GM18508 (cell line): Measurements from ENCODE around the gene COX19.
A peak's percentile ranks its signal among the peaks of the same experiment; 100 is the strongest.

Experiments
- ATAC-seq: cut with Tn5 transposase; IDR thresholded peaks from one replicate; pipeline ENCODE4 v1.9.1; 2021; ENCODE audit warnings: moderate number of reproducible peaks; ENCODE audit not compliant: insufficient read depth, unreplicated experiment

COX19 gene, protein sequence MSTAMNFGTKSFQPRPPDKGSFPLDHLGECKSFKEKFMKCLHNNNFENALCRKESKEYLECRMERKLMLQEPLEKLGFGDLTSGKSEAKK

DNA sequence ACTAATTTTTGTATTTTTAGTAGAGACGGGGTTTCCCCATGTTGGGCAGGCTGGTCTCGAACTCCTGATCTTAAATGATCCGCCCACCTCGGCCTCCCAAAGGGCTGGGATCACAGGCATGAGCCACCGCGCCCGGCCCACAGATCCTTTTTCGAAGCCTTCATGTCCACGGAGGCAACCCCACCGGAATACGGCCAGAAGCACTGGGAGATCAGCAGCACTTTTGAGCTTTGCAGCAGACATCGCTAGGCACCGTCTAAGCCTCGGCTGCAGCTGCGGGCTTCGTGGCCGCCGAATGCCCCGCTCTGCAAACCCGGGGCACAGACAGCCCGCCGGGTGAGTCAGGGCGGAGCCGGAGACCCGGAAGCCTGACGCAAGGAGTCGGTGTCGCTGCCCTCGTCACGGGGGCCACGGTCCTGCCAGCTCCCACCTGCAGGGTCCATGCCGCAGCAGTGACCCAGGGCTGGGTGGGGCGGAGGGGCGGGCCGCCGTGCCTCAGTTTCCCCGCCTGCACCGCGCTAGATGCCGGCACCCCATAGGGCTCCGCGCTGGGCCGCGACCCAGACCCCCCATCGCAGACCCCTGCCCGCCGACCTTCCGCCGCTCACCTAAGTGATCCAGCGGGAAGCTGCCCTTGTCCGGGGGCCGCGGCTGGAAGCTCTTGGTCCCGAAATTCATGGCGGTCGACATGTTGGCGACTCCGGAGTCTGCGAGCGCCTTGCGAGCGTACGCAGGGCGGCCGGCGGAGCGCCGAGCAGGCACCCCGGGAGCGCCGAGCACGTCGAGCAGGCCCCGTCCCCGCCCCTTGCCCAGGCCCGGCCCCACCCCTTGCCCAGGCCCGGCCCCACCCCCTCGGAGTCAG is at the start of gene COX19:
TSS of gene COX19 (minus strand) at position 730 of the 862 bp plus-strand sequence. CDS start at position 690, 40 bp downstream.
- ATAC-seq, result no peak

DNA sequence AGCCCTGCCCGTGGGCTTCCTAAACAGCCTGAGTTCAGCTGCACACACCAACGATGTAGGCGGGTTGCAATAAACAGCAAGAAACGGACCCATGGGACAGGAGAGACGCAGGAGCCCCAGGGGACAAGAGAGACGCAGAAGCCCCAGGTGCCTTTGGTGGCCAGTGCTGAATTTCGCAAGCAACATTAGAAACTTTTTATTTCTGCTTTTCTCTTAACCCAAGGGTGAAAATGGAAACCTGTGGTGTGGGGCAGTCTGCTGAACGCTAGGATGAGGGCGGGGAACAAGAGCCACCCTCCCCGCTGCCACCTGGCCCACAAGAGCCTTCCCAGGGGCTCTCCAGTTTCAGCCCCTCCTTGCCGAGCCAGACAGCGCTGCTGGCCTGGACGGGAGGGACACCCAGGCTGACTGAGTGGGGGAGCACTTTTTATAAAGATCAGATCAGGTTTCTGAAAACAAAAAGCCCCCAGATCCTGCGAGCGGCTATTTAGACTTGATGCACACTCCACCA is 49.0 kb upstream of the COX19 start:
- peak; percentile 39 for ATAC-seq

DNA sequence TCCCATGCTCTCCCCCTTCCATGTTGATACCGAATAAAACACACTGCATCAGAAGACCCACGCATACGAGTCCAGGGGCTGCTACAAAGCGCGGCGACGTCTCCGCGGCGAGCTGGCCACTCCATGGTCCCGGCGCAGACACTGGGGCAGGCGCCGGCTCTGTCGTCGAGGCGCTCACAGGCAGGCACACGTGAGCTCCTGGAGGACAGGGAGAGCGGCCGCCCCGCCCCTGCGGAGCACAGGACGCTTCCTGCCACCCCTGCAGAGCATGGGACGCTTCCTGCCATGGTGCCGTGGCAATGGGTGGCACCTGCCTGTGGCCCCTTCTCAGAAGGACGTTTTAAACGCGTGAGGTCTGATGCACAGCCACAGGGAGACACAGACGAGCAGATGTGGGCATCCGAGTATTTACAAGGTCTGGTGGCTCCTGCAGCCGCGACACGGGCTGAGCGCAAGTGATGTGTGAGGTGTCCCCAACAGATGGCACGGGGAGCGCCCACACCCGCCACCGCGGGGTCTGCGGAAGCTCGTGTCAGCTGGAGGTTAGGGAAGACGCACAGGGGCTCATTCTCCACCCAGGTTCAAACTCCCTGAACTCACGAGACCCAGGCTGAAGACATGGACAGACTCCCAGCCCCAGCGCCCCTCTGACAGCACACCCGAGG is 47.6 kb upstream of the COX19 start:
- no peak for ATAC-seq

DNA sequence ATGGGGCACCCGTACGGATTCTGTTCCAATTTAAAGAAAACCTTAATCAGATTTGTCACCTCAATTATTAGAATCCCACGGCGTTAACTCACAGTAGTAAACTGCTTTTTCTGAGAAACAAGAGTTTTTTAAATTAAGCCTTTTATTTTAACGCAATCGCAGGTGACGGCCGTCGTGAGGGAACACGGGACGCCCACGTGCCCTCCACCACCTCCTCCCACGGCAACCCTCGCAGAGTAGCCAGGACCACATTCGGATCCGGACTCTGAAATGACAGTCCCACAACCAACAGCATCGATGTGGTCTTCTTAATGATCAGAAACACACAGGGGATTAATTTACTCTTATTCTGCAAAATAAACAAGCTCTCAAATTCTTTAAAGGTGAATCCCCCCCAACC is 47.0 kb upstream of the COX19 start:
- ATAC-seq, result no peak

DNA sequence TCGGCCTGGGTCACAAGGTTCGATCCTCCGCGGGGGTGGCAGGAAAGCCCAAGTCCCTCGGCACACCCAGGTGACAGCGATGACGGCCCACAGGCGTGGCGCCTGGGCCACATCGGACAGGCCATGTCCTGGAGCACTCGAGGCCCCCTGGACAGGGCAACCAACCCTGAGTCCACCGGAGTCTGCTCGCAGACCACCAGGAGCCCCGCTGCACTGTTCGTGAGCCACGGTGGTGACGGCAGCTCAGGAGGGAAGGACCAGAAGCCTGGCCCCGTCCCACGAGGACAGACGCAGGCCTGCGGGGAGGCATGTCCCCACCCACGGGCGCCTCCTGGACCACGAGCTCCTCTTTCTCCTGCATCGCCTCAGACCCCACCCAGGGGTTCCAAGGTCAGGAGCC is 46.6 kb upstream of the COX19 start:
- ATAC-seq, result no peak

DNA sequence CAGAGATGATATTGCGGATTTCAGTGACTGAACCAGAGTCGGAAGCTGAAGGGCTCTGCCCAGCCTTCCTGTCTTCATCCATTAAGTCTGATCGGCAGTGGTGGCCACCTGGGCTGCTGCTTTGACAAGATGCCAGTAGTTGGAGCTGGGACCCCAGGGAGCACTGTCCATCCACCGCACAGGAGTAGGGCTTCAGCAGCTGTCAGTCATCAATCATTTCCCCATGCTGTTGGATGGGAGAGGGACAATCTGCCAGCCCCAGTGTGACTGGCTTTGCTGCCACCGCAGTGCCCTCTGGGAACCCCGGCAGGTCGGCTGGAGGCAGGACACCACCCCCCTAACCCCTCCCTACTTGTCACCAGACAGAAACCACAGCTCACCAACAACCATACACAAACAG is 46.0 kb upstream of the COX19 start:
- no peak for ATAC-seq

DNA sequence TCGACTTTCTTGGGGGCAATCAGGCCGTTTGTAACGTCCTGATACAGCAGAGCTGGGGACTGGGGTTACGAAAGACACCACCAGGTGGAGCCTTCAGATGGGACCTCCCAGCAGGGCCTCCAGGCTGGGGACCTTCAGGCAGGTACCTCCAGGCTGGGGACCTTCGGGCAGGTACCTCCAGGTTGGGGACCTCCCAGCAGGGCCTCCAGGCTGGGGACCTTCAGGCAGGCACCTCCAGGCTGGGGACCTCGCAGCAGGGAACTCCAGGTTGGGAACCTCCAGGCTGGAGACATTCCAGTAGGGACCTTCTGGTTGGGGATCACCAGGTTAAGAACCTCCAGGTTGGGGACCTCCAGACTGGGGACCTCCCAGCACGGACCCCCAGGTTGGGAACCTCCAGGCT is 45.5 kb upstream of the COX19 start:
- ATAC-seq, result no peak

DNA sequence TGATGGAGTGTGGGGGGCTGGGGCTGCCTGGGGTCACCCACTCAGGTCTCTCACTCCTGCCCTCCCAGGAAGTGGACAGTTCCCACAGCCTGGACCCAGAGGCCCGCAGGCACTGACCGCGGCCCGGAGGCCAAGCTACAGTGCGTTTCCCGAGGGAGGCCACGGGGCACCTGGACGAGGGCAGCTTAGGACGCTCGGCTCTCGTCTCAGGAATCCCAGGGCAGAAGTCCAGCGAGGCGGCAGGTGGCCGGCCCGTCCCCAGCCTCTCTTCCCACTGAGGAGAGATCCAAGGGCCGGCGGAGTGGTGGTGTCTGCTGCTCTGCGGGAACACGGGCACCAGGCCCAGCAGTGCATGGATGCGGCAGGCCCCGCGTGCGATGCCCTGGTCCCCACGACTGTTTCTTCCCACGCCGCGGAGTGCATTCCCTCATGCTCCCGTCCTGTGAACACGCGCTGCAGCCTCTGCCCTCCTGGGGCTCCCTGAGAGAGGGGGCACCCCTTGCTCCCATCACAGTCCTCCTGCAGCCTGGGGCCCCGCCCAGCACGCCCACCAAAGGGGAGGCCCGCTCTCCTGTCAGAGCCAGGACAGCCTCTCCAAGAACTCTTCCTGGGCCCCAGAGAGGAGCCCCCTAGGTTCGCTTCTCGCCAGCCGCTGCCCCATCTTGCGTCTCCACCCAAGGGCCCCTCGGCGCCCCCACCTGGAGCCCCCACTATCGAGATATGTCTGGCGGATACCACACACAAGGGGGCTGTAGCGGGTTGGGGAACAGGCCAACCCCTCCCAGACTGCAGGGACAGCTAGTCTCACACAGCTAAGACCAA is 44.7 kb upstream of the COX19 start:
- ATAC-seq, result no peak

DNA sequence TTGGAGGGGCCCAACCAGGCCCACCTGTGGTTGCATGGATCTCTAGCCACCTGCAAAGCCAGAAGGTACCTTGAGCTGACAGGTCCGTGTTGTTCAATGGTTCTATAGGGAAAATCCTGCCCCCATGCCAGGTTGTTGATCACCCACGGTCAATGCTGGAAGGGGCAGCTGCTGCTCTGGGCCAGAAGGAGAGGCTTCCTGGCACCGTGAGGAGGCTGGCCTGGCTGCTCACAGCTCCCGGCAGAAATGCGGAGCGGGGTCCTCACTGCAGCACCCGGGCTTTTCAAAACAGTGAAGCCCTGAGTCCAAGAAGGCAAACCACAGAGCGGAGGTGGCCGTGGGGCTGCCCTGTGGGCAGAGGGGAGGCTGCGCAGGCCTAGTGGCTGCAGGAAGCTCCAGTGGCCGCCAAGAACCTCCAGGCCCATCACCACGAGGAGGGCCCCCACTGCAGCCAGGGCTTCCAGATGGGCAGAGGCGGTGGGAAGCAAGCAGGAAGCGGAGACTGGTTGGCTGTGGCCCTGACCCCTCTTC is 44.0 kb upstream of the COX19 start:
- ATAC-seq, result no peak

DNA sequence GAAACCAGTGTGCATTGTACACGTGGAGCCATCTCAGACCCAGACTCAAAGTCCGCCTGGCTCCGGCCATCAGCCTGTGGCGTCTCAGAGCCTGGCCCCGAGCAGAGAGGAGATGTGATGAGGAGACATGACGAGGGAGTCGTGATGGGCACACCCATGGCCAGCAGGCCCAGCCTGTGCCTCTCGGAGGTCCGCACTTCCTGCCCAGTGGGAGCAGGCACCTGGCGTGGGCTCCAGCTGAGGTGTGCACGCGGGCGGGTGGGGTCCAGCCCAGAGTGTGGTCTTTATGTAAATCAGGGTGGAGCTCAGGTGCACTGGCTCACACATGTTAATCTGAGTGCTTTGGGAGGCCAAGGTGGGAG is 43.0 kb upstream of the COX19 start:
- no peak for ATAC-seq

DNA sequence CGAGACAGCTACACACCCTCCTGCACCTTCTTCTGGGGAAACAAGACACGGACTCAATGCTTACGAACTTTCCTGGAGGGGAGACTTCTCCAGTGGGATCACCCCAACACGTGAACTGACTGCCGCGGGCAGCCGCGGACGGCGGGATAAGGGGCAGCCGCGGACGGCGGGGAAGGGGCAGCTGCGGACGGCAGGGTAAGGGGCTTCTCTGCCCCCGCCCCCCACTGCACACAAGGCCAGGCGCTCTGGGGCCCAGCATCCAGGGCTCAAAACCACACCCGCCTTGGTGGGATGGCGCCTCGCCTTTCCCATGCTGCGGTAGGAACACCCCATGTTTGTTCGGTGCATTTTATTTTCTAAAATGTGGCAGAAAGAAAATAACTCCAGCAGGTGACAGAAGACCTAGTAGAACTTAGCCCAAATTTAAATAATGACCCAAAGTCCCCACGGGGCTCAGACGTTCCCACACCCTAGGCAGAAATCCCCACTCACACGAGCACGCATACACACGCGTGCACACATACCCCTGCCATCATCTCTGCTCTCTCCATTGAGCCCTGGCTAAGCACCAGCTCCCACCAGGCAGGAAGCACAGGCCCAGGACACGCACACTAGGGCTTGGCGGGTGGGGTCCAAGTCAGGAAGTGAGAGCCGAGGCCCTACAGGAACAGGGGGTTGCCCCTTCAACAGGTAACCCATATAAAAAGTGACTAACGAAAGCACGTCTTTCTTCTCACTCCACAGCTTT is 42.4 kb upstream of the COX19 start:
- ATAC-seq, result no peak

DNA sequence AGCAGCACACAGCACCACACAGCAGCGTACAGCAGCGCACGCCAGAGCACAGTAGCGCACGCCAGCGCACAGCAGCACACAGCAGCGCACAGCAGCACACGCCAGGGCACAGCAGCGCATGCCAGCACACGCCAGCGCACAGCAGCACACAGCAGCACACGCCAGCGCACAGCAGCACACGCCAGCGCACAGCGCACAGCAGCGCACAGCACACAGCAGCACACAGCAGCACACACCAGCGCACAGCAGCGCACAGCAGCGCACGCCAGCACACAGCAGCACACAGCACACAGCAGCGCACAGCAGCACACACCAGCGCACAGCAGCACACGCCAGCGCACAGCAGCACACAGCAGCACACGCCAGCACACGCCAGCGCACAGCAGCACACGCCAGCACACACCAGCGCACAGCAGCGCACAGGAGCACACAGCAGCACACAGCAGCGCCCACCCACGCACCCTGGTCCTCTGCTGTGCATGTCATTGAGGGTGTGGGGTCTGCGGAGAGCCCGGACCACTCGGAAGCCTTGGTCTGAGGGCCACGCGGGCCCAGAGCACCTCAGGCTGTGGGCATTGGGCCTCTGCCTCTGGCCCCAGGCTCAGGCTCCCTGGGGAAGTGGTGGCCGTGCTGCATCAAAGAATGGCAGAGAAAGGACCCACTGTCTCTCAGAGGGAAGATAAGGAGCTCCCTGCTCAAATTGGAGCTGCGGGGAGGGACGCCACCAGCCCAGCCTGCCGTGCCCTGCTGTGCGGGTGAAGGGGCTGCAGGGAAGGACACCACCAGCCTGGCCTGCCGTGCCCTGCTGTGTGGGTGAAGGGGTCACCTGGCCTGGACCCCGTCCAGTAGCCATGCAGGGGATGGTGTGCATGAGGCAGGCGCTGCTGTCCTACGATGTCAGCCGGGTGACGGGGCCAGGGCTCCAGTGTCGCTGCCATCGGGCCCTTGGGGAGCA is 41.5 kb upstream of the COX19 start:
- ATAC-seq, result no peak

DNA sequence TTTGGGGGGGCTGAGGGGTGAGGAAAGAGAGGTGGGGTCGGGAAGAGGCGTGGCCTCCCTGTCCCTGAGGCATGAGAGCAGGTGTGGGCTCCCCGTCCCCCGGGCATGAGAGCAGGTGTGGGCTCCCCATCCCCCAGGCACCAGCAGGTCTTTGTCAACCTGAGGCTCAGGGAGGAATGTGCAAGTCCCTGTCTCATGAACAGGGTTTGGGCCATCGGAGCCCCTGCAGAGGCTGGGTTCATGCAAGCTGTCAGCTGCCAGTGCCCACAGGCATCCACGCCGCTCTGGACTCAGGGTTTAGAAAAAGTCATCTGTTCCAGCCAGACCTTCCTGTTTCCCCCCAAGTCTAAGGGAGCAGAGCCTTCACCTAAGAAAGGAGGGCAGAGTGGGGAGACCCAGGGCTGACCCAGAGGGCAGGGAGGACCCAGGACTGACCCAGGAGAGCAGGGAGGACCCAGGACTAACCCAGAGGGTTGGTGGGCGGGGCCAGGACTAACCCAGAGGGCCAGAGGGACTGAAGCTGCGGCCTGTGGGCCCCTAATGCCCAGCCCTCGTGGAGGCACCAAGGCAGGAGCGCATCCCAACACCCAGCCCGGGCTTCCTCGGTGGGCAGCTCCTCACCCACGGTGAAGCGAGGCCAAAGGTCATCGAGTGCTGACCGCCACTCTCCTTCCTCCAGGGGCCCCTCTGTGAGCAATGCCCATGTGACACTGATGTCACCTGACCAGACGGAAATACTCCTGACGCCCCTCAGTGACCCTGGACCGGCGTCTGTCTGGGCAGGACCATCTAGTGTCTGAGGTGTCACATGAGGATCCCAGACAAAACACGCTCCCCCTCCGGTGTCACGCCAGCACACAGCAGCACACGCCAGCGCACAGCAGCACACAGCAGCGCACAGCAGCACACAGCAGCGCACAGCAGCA is 40.1 kb upstream of the COX19 start:
- no peak for ATAC-seq

DNA sequence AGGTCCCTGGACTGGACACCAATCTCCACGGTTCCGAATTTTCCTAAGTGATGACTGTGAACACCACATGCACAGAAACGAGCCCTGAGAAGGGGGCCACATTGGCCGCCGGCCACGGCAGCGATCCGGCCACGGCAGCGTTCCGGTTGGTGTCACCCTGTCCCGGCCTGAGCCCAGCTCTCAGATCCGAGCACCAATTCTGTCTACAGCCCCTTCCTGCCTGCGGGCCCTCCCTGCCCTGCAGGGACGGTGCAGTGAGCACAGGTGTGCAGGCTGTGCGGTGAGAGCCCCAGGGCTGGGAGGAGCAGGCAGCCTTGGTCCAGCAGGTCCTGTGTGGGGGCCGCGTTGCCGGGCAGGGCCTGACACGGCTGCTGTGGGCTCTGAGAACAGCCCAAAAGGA is 39.3 kb upstream of the COX19 start:
- ATAC-seq, result no peak

DNA sequence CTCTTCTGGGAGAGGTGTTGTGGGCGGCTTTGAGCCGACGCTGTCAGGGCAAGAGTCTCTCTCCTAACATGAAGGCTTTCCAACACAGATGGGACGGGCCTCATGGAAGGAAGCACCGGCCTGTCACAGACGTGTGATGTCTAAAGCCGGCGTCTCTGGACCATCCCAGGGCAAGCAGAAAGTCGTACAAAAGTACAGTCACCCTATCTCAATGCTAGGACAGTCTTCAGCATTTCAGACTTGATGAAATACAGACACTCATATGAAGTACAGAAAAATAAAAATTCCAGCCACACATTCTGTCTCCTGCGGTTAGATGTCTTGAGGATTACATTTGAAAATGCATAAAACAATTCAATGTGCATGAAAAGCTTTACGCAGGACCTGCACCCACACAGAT is 38.2 kb upstream of the COX19 start:
- ATAC-seq, result no peak

DNA sequence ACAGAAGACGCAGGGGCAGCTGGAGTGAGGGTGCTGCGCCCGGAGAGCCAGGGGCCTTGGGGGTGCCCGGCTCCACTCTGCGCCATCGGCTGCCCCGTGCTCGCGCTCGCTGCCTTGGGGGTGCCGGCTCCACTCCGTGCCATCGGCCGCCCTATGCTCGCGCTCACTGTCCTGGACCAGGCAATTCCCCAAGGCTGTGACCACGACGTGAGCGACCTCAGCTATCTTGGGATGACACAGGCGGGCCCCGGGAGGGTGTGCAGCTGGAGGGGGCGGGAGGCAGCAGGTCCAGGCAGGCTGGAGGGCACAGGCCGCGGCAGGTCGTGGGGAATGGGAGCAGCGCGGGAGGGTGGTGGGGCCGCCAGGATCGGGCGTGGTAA is 37.4 kb upstream of the COX19 start:
- no peak for ATAC-seq

DNA sequence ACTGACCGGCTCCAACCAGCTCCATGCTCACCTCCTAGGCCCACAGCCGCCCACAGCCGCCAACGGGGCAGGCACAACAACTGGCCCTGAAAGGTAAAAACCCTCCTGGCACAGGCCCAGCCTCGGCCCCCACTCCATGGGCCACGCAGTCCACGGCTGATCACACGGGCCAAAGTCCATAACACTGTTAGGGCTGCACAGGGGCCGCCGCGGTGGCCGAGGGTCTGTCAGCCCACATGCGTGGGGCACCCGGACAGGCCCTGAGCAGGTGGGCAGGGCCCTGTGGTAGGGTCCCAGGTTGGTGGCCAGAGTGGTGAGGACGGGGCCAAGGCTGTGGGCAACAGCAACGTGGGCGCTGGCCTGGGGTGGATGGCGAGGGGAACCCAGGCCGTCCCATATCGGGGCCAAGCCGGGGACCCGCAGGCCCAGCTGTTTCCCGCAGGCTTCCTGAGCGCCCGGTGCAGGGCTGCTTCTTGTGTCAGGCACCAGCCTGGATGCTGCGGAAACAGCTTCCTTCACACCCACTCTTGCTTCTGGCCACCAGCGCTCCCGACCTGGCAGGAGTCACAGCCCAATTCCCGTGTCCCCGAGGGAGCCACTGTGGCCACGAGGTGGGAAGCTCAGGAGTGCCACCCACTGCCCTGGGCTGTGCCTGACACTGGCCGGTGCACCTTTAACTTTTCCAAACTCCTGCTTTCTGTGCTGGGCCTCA is 36.8 kb upstream of the COX19 start:
- no peak for ATAC-seq
